CD14-positive monocyte (primary cell): ENCODE data around the gene SPZ1. TPM values are rescaled to one million over a fixed set of nuclear protein-coding genes. Genes with fewer than 3 reads are reported as not detected.
"Not testable (repeated sequence)": the region's sequence is repeated elsewhere in the genome, so short reads cannot be mapped to it uniquely, and the experiment has no call there.

ENCODE experiments used
- DNase-seq, 3 donors: peaks; one replicate each; pipeline ENCODE4 v3.0.0-alpha.2; 2011 to 2022
- H2AFZ ChIP-seq: 2 replicates; pipeline ENCODE4 v1.6.0; 2012; ENCODE audit warnings: mild to moderate bottlenecking, low read depth, low read length, inconsistent platforms; ENCODE audit not compliant: insufficient read depth, poor library complexity, severe bottlenecking
- H3K27ac ChIP-seq, 2 donors: 1 replicate in 1 of 2; 2 replicates in 1 of 2; pipeline ENCODE4 v1.5.1; 2012 to 2013; ENCODE audit warnings: low read length in 2 of 2, control low read depth in 1 of 2, inconsistent platforms in 1 of 2, low read depth in 1 of 2, mild to moderate bottlenecking in 1 of 2
- H3K27me3 ChIP-seq, 2 donors: one replicate each; pipeline versions ENCODE4 v1.6.0 to v1.6.1; 2011 to 2013; ENCODE audit warnings: low read length in 2 of 2; ENCODE audit not compliant: control insufficient read depth in 2 of 2, insufficient read depth in 2 of 2
- H3K36me3 ChIP-seq, 2 donors: replicated peaks in 1 of 2; 1 replicate in 1 of 2; 2 replicates in 1 of 2; pipeline versions ENCODE4 v1.5.1 to v1.6.1; 2012 to 2013; ENCODE audit warnings: low read length in 2 of 2, control low read depth in 1 of 2, inconsistent platforms in 1 of 2, mild to moderate bottlenecking in 1 of 2; ENCODE audit not compliant: insufficient read depth in 2 of 2, control insufficient read depth in 1 of 2
- H3K4me1 ChIP-seq, 2 donors: 1 replicate in 1 of 2; 2 replicates in 1 of 2; pipeline versions ENCODE4 v1.5.1 to v1.6.1; 2012 to 2013; ENCODE audit warnings: low read length in 2 of 2, control low read depth in 1 of 2, inconsistent platforms in 1 of 2, mild to moderate bottlenecking in 1 of 2, moderate library complexity in 1 of 2; ENCODE audit not compliant: insufficient read depth in 2 of 2, control insufficient read depth in 1 of 2
- H3K4me2 ChIP-seq: replicated peaks from 2 replicates; pipeline ENCODE3; 2012; ENCODE audit warnings: low read length, moderate library complexity, mild to moderate bottlenecking; ENCODE audit not compliant: poor library complexity, severe bottlenecking; ENCODE audit errors: extremely low read depth
- H3K4me3 ChIP-seq, 3 experiments: fragments of 200-600 bp in 1 of 3; sonication (generic) in 1 of 3; replicated peaks in 1 of 3; 1 replicate in 2 of 3; 2 replicates in 1 of 3; pipeline ENCODE4 v1.5.1; 2011 to 2013; ENCODE audit warnings: low read length in 3 of 3, mild to moderate bottlenecking in 3 of 3, control low read depth in 2 of 3, low read depth in 2 of 3, inconsistent platforms in 1 of 3, moderate library complexity in 1 of 3
- H3K79me2 ChIP-seq: 2 replicates; pipeline ENCODE4 v1.6.0; 2012; ENCODE audit warnings: mild to moderate bottlenecking, control low read depth, inconsistent platforms, low read length, moderate library complexity; ENCODE audit not compliant: insufficient read depth
- H3K9ac ChIP-seq: 2 replicates; pipeline ENCODE4 v1.6.0; 2017; ENCODE audit warnings: low read length, mild to moderate bottlenecking; ENCODE audit not compliant: insufficient read depth, poor library complexity, severe bottlenecking
- H3K9me3 ChIP-seq, 2 donors: replicated peaks in 1 of 2; 1 replicate in 1 of 2; 2 replicates in 1 of 2; pipeline versions ENCODE4 v1.5.1 to v1.6.1; 2012 to 2013; ENCODE audit warnings: low read length in 2 of 2, control low read depth in 1 of 2; ENCODE audit not compliant: control insufficient read depth in 1 of 2, insufficient read depth in 1 of 2
- H4K20me1 ChIP-seq: 2 replicates; pipeline ENCODE4 v1.6.0; 2012; ENCODE audit warnings: mild to moderate bottlenecking, low read length, control low read depth, moderate library complexity; ENCODE audit not compliant: insufficient read depth
- H3K27ac Mint-ChIP-seq, 7 donors: one replicate each; pipeline ENCODE4 v1.8.0; 2020; ENCODE audit warnings: mild to moderate bottlenecking in 7 of 7, mixed read lengths in 7 of 7, moderate library complexity in 6 of 7, inconsistent platforms in 2 of 7
- H3K27me3 Mint-ChIP-seq, 3 donors: one replicate each; pipeline ENCODE4 v1.8.0; 2021 to 2022; ENCODE audit warnings: low read depth in 3 of 3, mild to moderate bottlenecking in 3 of 3, mixed read lengths in 3 of 3, moderate library complexity in 3 of 3, inconsistent platforms in 1 of 3
- H3K36me3 Mint-ChIP-seq, 2 donors: one replicate each; pipeline ENCODE4 v1.8.0; 2020; ENCODE audit warnings: mixed read lengths in 2 of 2, inconsistent platforms in 1 of 2, mild to moderate bottlenecking in 1 of 2
- H3K4me1 Mint-ChIP-seq: one replicate; pipeline ENCODE4 v1.8.0; 2020; ENCODE audit warnings: mild to moderate bottlenecking, mixed read lengths
- H3K4me3 Mint-ChIP-seq, 2 donors: one replicate each; pipeline ENCODE4 v1.8.0; 2020; ENCODE audit warnings: mild to moderate bottlenecking in 2 of 2, mixed read lengths in 2 of 2, moderate library complexity in 1 of 2
- H3K9me3 Mint-ChIP-seq, 7 donors: one replicate each; pipeline ENCODE4 v1.8.0; 2020 to 2022; ENCODE audit warnings: mixed read lengths in 7 of 7, mild to moderate bottlenecking in 6 of 7, moderate library complexity in 6 of 7, inconsistent platforms in 2 of 7
- WGBS: methylation state at CpG from one replicate; pipeline ENCODE4 v1.1.5; 2013; ENCODE audit warnings: missing lambda C conversion rate; ENCODE audit not compliant: insufficient coverage; 5-methylcytosine and 5-hydroxymethylcytosine counted together
- intact Hi-C, 2 donors: fragments of 100-400 bp; cut with micrococcal nuclease; formaldehyde crosslinking; loops; one replicate each; pipeline versions ENCODE4 v1.15.0 to v1.15.1; 2023
- polyA plus RNA-seq, 3 donors: library from polyadenylated mRNA; depleted of rRNA in 1 of 3; unstranded in 2 of 3; stranded (reverse) in 1 of 3; fragments of 300-500 nt in 2 of 3; fragments of >200 nt in 1 of 3; fragmentation: Illumina TruSeq in 2 of 3; gene quantifications; 1 replicate in 2 of 3; 2 replicates in 1 of 3; pipeline ENCODE4 v1.2.3, GENCODE V29; 2012 to 2021
- TF ChIP-seq, protein P1 (sequence below): fragments of 200-600 bp; IDR thresholded peaks from one replicate; pipeline ENCODE4 v1.8.0; 2022; ENCODE audit warnings: antibody characterized with exemption, mild to moderate bottlenecking

Gene SPZ1
- polyA plus RNA-seq, 3 donors = not detected

GRCh38 chr5:80348171-80348570 lies 28.4 kb downstream of the SPZ1 start:
- intact Hi-C loops = no loop called here
- TF ChIP-seq, protein P1, sequence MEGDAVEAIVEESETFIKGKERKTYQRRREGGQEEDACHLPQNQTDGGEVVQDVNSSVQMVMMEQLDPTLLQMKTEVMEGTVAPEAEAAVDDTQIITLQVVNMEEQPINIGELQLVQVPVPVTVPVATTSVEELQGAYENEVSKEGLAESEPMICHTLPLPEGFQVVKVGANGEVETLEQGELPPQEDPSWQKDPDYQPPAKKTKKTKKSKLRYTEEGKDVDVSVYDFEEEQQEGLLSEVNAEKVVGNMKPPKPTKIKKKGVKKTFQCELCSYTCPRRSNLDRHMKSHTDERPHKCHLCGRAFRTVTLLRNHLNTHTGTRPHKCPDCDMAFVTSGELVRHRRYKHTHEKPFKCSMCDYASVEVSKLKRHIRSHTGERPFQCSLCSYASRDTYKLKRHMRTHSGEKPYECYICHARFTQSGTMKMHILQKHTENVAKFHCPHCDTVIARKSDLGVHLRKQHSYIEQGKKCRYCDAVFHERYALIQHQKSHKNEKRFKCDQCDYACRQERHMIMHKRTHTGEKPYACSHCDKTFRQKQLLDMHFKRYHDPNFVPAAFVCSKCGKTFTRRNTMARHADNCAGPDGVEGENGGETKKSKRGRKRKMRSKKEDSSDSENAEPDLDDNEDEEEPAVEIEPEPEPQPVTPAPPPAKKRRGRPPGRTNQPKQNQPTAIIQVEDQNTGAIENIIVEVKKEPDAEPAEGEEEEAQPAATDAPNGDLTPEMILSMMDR = no peak
- H3K27ac Mint-ChIP-seq = peak overlapping the region in 4 of 7 donors; percentile 24 to 73 (median 47)
- Histone ChIP-seq H2AFZ (no peak overlapping the region), H3K9ac (no peak overlapping the region), H3K27me3 (no peaks in the 10 kb centered on the region), H3K27ac (no peak overlapping the region), H3K4me2 (peak overlapping the region; percentile 35), H3K4me1 (peaks cover 10 to 19% of the 10 kb centered on the region in 2 donors), H3K79me2 (no peaks in the 10 kb centered on the region), H4K20me1 (no peaks in the 10 kb centered on the region), H3K4me3 (peak overlapping the region in 1 of 3 experiments; percentile 11), H3K36me3 (no peaks in the 10 kb centered on the region), H3K9me3 (peaks cover 0 to 4% of the 10 kb centered on the region in 2 donors)
- no CpG with 5 or more reads among the region's 1 CpG for WGBS
- H3K36me3 Mint-ChIP-seq = no peaks in the 10 kb centered on the region
- peaks cover 0 to 11% (median 4%) of the 10 kb centered on the region in 7 donors for H3K9me3 Mint-ChIP-seq
- peak in 2 of 3 donors; percentile 45 to 58 for DNase-seq
- peaks cover 0 to 2% (median 0%) of the 10 kb centered on the region in 3 donors for H3K27me3 Mint-ChIP-seq
- peaks cover 20% of the 10 kb centered on the region for H3K4me1 Mint-ChIP-seq
- H3K4me3 Mint-ChIP-seq = no peak overlapping the region

- H2AFZ ChIP-seq, H3K79me2 ChIP-seq, DNase-seq, H3K27me3 Mint-ChIP-seq, H3K27ac ChIP-seq, H3K9ac ChIP-seq, H3K4me3 Mint-ChIP-seq, H3K4me2 ChIP-seq, H3K27me3 ChIP-seq, H3K9me3 ChIP-seq, H4K20me1 ChIP-seq, H3K4me3 ChIP-seq, H3K36me3 Mint-ChIP-seq, intact Hi-C loops, H3K36me3 ChIP-seq, H3K27ac Mint-ChIP-seq: not testable (repeated sequence)
- peaks cover 19 to 28% of the 10 kb centered on the region in 2 donors for H3K4me1 ChIP-seq
- Mint-ChIP-seq H3K9me3 (peaks cover 0 to 13% (median 4%) of the 10 kb centered on the region in 7 donors), H3K4me1 (peaks cover 29% of the 10 kb centered on the region)
- WGBS = 100% methylated on average over 10 of the region's 15 CpGs
Observed at GRCh38 chr5:80351019-80351418, 31.2 kb downstream of the SPZ1 start.
